NOMO-1 treated with DMSO at 0.1 percent for 48 hours (cell line): ENCODE results near the gene FKBP8.
"Not testable (repeated sequence)": the region's sequence is repeated elsewhere in the genome, so short reads cannot be mapped to it uniquely, and the experiment has no call there.

Experiments
- DNase-seq: peaks from one replicate; lab custom pipeline; 2025; ENCODE audit not compliant: unreplicated experiment; lab: John Stamatoyannopoulos, UW

FKBP8 gene

GRCh38 chr19:18542941-18543813 lies at the start of gene FKBP8:
FKBP8 (minus strand) TSS chr19:18543573; CDS start chr19:18541970, 1,603 bp downstream.
- DNase-seq, result peak; percentile 82

GRCh38 chr19:18592732-18593131 lies 49.4 kb upstream of the FKBP8 start:
- not testable (repeated sequence) for DNase-seq

- DNase-seq, result no peak
Observed at GRCh38 chr19:18591735-18592385, 48.5 kb upstream of the FKBP8 start.

- no peak for DNase-seq
Observed at GRCh38 chr19:18590273-18591272, 47.2 kb upstream of the FKBP8 start.

GRCh38 chr19:18589380-18590272 lies 46.3 kb upstream of the FKBP8 start:
- DNase-seq, result peak; percentile 62

- peak; percentile 76 for DNase-seq
Observed at GRCh38 chr19:18588611-18589379, 45.4 kb upstream of the FKBP8 start, which contains the start of gene REX1BD. REX1BD (plus strand) TSS chr19:18588798; CDS start chr19:18588802, 4 bp downstream.

- DNase-seq, result no peak
Observed at GRCh38 chr19:18587962-18588610, 44.7 kb upstream of the FKBP8 start.

GRCh38 chr19:18587561-18587960 lies 44.2 kb upstream of the FKBP8 start:
- no peak for DNase-seq

- DNase-seq, result peak; percentile 67
Observed at GRCh38 chr19:18586306-18586705, 42.9 kb upstream of the FKBP8 start.

- no peak for DNase-seq
Observed at GRCh38 chr19:18580311-18580710, 36.9 kb upstream of the FKBP8 start.

- no peak for DNase-seq
Observed at GRCh38 chr19:18577365-18577914, 34.1 kb upstream of the FKBP8 start.

GRCh38 chr19:18576383-18576782 lies 33.0 kb upstream of the FKBP8 start:
- DNase-seq, result no peak

- no peak for DNase-seq
Observed at GRCh38 chr19:18574691-18575291, 31.4 kb upstream of the FKBP8 start.

GRCh38 chr19:18571564-18572344 lies 28.4 kb upstream of the FKBP8 start, which contains the start of gene UBA52:
UBA52 (plus strand) TSS chr19:18571857; CDS start chr19:18573301, 1,444 bp downstream.
- peak; percentile 94 for DNase-seq

- DNase-seq, result no peak
Observed at GRCh38 chr19:18568367-18568766, 25.0 kb upstream of the FKBP8 start.

- DNase-seq, result no peak
Observed at GRCh38 chr19:18566953-18567352, 23.6 kb upstream of the FKBP8 start.

GRCh38 chr19:18562086-18562485 lies 18.7 kb upstream of the FKBP8 start:
- DNase-seq, result no peak
